HepG2 (cell line): Measurements from ENCODE around the gene TMEM9. TPM values are rescaled to one million over a fixed set of nuclear protein-coding genes. Genes with fewer than 3 reads are reported as not detected.

Experiments
- ATAC-seq: fragments of 200-7000 bp; cut with Tn5 transposase; 3 replicates; pipeline ENCODE4 v1.9.1; 2020; ENCODE audit warnings: mild to moderate bottlenecking, moderate library complexity
- BruUV-seq: library from RNA; stranded (reverse); fragments of 400-500 nt; replicated peaks from 2 replicates; lab custom pipeline; 2021; lab: Mats Ljungman, UMichigan
- CTCF ChIA-PET: fragments of 300-600 bp; formaldehyde crosslinking; extraction: SDS; loops from one replicate; lab custom pipeline; 2021; ENCODE audit warnings: low total read pairs, inconsistent platforms, low intra/inter-chr PET ratio; lab: Yijun Ruan, JAX
- POLR2A ChIA-PET: fragments of 350-600 bp; sonication (Branson Sonifier 250); formaldehyde crosslinking; loops from one replicate; lab custom pipeline; 2020; ENCODE audit warnings: antibody characterized with exemption, inconsistent platforms; lab: Yijun Ruan, JAX
- DNase-seq: peaks from one replicate; pipeline ENCODE4 v3.0.0-alpha.2; 2015; ENCODE audit warnings: low spot score
- FAIRE-seq: peaks from 3 replicates; lab custom pipeline; 2011; peaks lifted over from hg19 to GRCh38; lab: Jason Lieb, UNC
- H2AFZ ChIP-seq: one replicate; pipeline ENCODE4 v1.6.1; 2011; ENCODE audit warnings: low read length, inconsistent platforms
- H3K27ac ChIP-seq: fragments of 300-600 bp; 3 replicates; pipeline ENCODE4 v1.8.0; 2011; ENCODE audit warnings: mixed run types, mild to moderate bottlenecking, mixed read lengths, low read length, inconsistent platforms; ENCODE audit not compliant: insufficient read depth; ENCODE audit errors: extremely low read length
- H3K27me3 ChIP-seq, 2 experiments: fragments of 200-600 bp in 1 of 2; 2 replicates in 1 of 2; 3 replicates in 1 of 2; pipeline versions ENCODE4 v1.6.0 to v1.8.0; 2011; ENCODE audit warnings: low read length in 2 of 2, mild to moderate bottlenecking in 2 of 2, moderate library complexity in 2 of 2, inconsistent platforms in 1 of 2; ENCODE audit not compliant: insufficient read depth in 2 of 2, control insufficient read depth in 1 of 2
- H3K36me3 ChIP-seq, 2 experiments: fragments of 200-600 bp in 1 of 2; replicated peaks in 1 of 2; 2 replicates in 1 of 2; 3 replicates in 1 of 2; pipeline versions ENCODE4 v1.5.1 to v1.8.0; 2011; ENCODE audit warnings: low read length in 2 of 2, inconsistent platforms in 1 of 2; ENCODE audit not compliant: insufficient read depth in 2 of 2, control insufficient read depth in 1 of 2
- H3K4me1 ChIP-seq: 2 replicates; pipeline ENCODE4 v1.5.1; 2012; ENCODE audit warnings: low read length, inconsistent platforms; ENCODE audit not compliant: insufficient read depth
- H3K4me2 ChIP-seq: 2 replicates; pipeline ENCODE4 v1.6.0; 2011; ENCODE audit warnings: low read depth, low read length, inconsistent platforms
- H3K4me3 ChIP-seq, 3 experiments: fragments of 200-600 bp in 1 of 3; sonication (generic), shearing (Covaris generic) in 1 of 3; replicated peaks in 1 of 3; 2 replicates each; pipeline ENCODE4 v1.5.1; 2011 to 2016; ENCODE audit warnings: low read length in 3 of 3, inconsistent platforms in 2 of 3, low read depth in 2 of 3, mild to moderate bottlenecking in 2 of 3, control low read depth in 1 of 3, mixed read lengths in 1 of 3; ENCODE audit not compliant: insufficient read depth in 1 of 3
- H3K79me2 ChIP-seq: one replicate; pipeline ENCODE4 v1.6.1; 2011; ENCODE audit warnings: low read length, inconsistent platforms; ENCODE audit not compliant: insufficient read depth
- H3K9ac ChIP-seq: 2 replicates; pipeline ENCODE4 v1.6.0; 2011; ENCODE audit warnings: mild to moderate bottlenecking, low read depth, low read length, inconsistent platforms; ENCODE audit not compliant: insufficient read depth
- H3K9me3 ChIP-seq: 2 replicates; pipeline ENCODE4 v1.5.1; 2012; ENCODE audit warnings: mild to moderate bottlenecking, low read length
- H4K20me1 ChIP-seq: 2 replicates; pipeline ENCODE4 v1.6.0; 2011; ENCODE audit warnings: inconsistent platforms, mild to moderate bottlenecking, low read length, moderate library complexity; ENCODE audit not compliant: insufficient read depth
- CHD2 ChIP-seq: IDR thresholded peaks from 2 replicates; pipeline ENCODE4 v1.6.1; 2011; ENCODE audit warnings: low read depth, low read length, improper control_type of control experiment
- ETV5 ChIP-seq: IDR thresholded peaks from 2 replicates; pipeline ENCODE4 v1.6.1; 2018; ENCODE audit warnings: missing biosample characterization, missing genetic modification reagents, inconsistent platforms, borderline replicate concordance
- KDM5A ChIP-seq: fragments of 200-600 bp; sonication (generic); IDR thresholded peaks from 2 replicates; pipeline ENCODE4 v1.7.0; 2018; ENCODE audit warnings: antibody characterized with exemption, mild to moderate bottlenecking, low read length, borderline replicate concordance
- MEIS2 ChIP-seq: sonication (generic); formaldehyde crosslinking; IDR thresholded peaks from 2 replicates; pipeline ENCODE4 v1.9.0; 2021; ENCODE audit warnings: mild to moderate bottlenecking, missing genetic modification reagents
- ZSCAN25 ChIP-seq: sonication (generic); formaldehyde crosslinking; IDR thresholded peaks from 2 replicates; pipeline ENCODE4 v1.8.0; 2022; ENCODE audit warnings: mild to moderate bottlenecking, missing genetic modification reagents
- whole genome bisulfite sequencing: methylation state at CpG from one replicate; pipeline ENCODE4 v1.1.6; 2017; ENCODE audit warnings: low lambda C conversion rate; 5-methylcytosine and 5-hydroxymethylcytosine counted together
- in situ Hi-C: cut with HindIII; loops from 2 replicates; pipeline ENCODE4 v1.10.0; 2017; ENCODE audit warnings: low pct_unique_long_range_greater_than_20kb; ENCODE audit not compliant: extremely low pct_ligation_motif_present
- intact Hi-C: fragments of 100-400 bp; cut with micrococcal nuclease; formaldehyde crosslinking; loops from one replicate; pipeline ENCODE4 v1.10.0; 2022; ENCODE audit not compliant: unreplicated experiment
- polyA plus RNA-seq, 8 experiments: library from polyadenylated mRNA; depleted of rRNA in 3 of 8; stranded (reverse) in 7 of 8; unstranded in 1 of 8; fragments of >200 nt; fragmentation: Illumina TruSeq in 4 of 8; extraction: Trizol in 4 of 8; gene quantifications; 2 replicates each; pipeline versions ENCODE4 v1.2.1 to v1.2.3, GENCODE V29; 2011 to 2016; ENCODE audit warnings: low read depth in 4 of 8, missing spikeins in 1 of 8, mixed read lengths in 1 of 8; ENCODE audit not compliant: insufficient read depth in 1 of 8
- total RNA-seq, 5 experiments: library from RNA; depleted of rRNA; stranded (reverse); fragments of >200 nt; fragmentation: Illumina TruSeq; extraction: Trizol; gene quantifications; 2 replicates each; pipeline ENCODE4 v1.2.3, GENCODE V29; 2016; ENCODE audit warnings: low read depth in 1 of 5
- TF ChIP-seq, protein P1 (sequence below): sonication (generic); formaldehyde crosslinking; IDR thresholded peaks from 2 replicates; pipeline ENCODE4 v1.8.1; 2023; ENCODE audit warnings: mild to moderate bottlenecking, inconsistent platforms, moderate library complexity, missing genetic modification reagents, borderline replicate concordance
- TF ChIP-seq, protein P2 (sequence below): sonication (generic); formaldehyde crosslinking; IDR thresholded peaks from 2 replicates; pipeline ENCODE4 v1.5.0; 2020; ENCODE audit warnings: missing genetic modification reagents, mild to moderate bottlenecking, borderline replicate concordance
- TF ChIP-seq, protein P3 (sequence below): sonication (generic); formaldehyde crosslinking; IDR thresholded peaks from 2 replicates; pipeline ENCODE4 v1.5.0; 2020; ENCODE audit warnings: missing genetic modification reagents

The TMEM9 gene
- total and polyA plus RNA-seq, 2 of the 13 experiments (the other 11 are each of a cell fraction or from before 2014, with no cell fraction given): 60.9 to 102 TPM

DNA sequence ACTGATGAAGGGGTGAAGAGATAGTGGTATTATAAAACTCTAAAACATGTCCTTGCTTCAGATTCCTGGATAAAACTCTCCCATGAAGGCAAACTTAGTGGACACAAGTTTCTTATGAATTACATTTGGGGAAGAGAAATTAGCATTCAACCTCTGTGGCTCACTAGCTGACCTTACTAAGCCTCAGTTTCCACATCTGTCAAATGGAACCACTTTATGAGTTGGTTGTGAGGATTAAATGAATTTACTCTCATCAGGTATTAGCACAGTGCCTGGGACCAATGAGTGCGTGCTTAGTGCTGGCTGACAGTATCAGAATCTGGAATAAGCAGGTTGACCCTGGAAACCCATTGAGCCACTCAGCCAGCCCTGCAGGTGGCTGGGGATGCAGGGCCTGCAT, 44.6 kb downstream of the TMEM9 start:
- H3K79me2 ChIP-seq: no peaks in the 10 kb centered on the region
- 20% methylated on average over 1 of the region's 1 CpG for WGBS
- TF ChIP-seq, protein P1, sequence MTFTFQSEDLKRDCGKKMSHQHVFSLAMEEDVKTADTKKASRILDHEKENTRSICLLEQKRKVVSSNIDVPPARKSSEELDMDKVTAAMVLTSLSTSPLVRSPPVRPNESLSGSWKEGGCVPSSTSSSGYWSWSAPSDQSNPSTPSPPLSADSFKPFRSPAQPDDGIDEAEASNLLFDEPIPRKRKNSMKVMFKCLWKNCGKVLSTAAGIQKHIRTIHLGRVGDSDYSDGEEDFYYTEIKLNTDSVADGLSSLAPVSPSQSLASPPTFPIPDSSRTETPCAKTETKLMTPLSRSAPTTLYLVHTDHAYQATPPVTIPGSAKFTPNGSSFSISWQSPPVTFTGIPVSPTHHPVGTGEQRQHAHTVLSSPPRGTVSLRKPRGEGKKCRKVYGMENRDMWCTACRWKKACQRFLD (CRISPR knock-in tag): no peak
- no peak for TF ChIP-seq CHD2
- TF ChIP-seq KDM5A: no peak
- TF ChIP-seq MEIS2 (CRISPR knock-in tag): no peak
- TF ChIP-seq, protein P2, sequence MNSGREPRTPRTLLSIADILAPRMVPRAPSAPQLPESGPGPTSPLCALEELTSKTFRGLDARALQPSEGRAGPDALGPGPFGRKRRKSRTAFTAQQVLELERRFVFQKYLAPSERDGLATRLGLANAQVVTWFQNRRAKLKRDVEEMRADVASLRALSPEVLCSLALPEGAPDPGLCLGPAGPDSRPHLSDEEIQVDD: no peak
- TF ChIP-seq, protein P3, sequence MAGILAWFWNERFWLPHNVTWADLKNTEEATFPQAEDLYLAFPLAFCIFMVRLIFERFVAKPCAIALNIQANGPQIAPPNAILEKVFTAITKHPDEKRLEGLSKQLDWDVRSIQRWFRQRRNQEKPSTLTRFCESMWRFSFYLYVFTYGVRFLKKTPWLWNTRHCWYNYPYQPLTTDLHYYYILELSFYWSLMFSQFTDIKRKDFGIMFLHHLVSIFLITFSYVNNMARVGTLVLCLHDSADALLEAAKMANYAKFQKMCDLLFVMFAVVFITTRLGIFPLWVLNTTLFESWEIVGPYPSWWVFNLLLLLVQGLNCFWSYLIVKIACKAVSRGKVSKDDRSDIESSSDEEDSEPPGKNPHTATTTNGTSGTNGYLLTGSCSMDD (CRISPR knock-in tag): no peak
- TF ChIP-seq ZSCAN25 (CRISPR knock-in tag): no peak
- no peak for TF ChIP-seq ETV5 (CRISPR knock-in tag)
- no peak overlapping the region for H3K4me2 ChIP-seq
- no peaks in the 10 kb centered on the region for H4K20me1 ChIP-seq
- peaks cover 0 to 21% of the 10 kb centered on the region in 2 experiments; a peak in 3 of 5 replicates for H3K27me3 ChIP-seq
- no TSS peak for BruUV-seq
- ChIA-PET POLR2A (no interaction called here), CTCF (no interaction called here)
- ATAC-seq: no peak
- H2AFZ ChIP-seq: no peak overlapping the region
- no peak overlapping the region for H3K27ac ChIP-seq
- no peak overlapping the region for H3K9ac ChIP-seq
- no peak for DNase-seq
- no peak overlapping the region for H3K4me3 ChIP-seq
- no peaks in the 10 kb centered on the region for H3K4me1 ChIP-seq
- FAIRE-seq: no peak
- in situ Hi-C loops: loop anchor here (10.0 kb wide), 1 partner anchor 135 kb away; no protein-coding TSS in a partner anchor
- no peaks in the 10 kb centered on the region for H3K9me3 ChIP-seq
- H3K36me3 ChIP-seq: no peaks in the 10 kb centered on the region
- intact Hi-C loops: loop anchor here (5.0 to 10.0 kb wide), 2 partner anchors 215 to 552 kb away; partner anchors contain the start of gene INAVA
